ENCODE results near the gene SLC27A4.

Gene SLC27A4

GRCh38 chr9:128406848-128407391 lies 66.6 kb downstream of the SLC27A4 start:
- TF ChIP-seq, protein P1, sequence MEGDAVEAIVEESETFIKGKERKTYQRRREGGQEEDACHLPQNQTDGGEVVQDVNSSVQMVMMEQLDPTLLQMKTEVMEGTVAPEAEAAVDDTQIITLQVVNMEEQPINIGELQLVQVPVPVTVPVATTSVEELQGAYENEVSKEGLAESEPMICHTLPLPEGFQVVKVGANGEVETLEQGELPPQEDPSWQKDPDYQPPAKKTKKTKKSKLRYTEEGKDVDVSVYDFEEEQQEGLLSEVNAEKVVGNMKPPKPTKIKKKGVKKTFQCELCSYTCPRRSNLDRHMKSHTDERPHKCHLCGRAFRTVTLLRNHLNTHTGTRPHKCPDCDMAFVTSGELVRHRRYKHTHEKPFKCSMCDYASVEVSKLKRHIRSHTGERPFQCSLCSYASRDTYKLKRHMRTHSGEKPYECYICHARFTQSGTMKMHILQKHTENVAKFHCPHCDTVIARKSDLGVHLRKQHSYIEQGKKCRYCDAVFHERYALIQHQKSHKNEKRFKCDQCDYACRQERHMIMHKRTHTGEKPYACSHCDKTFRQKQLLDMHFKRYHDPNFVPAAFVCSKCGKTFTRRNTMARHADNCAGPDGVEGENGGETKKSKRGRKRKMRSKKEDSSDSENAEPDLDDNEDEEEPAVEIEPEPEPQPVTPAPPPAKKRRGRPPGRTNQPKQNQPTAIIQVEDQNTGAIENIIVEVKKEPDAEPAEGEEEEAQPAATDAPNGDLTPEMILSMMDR (IDR thresholded peaks at IDR 0.05) = no peak

DNA sequence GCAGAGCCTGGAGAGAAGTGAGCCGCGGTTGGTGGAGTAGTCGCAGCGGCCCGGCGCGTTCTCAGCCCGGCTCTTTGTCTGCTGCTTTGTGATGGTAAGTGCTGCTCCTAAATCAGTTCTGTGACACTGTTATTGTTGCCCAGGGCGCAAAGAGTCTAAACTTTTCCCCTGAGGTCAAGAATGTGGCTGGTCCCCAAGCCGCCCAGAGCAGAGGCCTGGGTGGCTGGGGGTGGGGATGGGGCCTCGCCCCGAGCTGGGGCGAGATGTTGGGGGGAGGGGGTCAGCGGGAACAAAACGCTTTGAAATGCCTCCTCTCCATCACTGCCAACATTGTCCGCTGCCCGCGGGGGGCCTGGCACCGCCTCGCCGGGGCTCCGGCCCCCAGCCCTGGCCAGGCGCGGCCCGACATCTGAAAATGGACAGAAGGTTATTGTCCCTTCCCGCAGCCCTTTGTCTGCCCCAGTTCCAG lies 68.7 kb downstream of the SLC27A4 start:
- TF ChIP-seq, protein P1 (IDR thresholded peaks at IDR 0.05) = no peak

GRCh38 chr9:128409450-128409849 lies 69.1 kb downstream of the SLC27A4 start:
- TF ChIP-seq, protein P1 (IDR thresholded peaks at IDR 0.05) = no peak

DNA sequence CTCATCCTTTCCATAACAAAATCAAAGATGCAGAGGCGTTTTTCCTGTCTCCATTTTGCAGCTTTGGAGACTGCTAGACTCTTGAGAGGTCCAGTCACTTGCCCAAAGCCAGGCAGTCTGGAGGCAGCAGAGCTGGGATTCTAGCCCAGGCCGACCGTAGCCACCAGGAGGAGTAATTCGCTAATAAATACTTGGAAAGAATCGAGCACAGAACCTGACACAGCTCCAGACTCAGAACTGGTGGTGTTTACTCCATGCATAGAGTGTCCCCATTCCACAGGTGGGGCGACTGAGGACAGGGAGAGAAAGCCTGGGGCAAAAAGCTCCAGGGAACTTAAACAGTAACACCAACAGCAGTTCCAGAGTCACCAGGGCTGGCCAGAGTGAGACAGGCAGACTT lies 69.7 kb downstream of the SLC27A4 start:
- TF ChIP-seq, protein P1 (IDR thresholded peaks at IDR 0.05) = no peak; the same call in 1 of the 2 replicates
